Measurements from ENCODE around the gene SPCS3.
"Not testable (repeated sequence)": the region's sequence is repeated elsewhere in the genome, so short reads cannot be mapped to it uniquely, and the experiment has no call there.

SPCS3 gene

DNA sequence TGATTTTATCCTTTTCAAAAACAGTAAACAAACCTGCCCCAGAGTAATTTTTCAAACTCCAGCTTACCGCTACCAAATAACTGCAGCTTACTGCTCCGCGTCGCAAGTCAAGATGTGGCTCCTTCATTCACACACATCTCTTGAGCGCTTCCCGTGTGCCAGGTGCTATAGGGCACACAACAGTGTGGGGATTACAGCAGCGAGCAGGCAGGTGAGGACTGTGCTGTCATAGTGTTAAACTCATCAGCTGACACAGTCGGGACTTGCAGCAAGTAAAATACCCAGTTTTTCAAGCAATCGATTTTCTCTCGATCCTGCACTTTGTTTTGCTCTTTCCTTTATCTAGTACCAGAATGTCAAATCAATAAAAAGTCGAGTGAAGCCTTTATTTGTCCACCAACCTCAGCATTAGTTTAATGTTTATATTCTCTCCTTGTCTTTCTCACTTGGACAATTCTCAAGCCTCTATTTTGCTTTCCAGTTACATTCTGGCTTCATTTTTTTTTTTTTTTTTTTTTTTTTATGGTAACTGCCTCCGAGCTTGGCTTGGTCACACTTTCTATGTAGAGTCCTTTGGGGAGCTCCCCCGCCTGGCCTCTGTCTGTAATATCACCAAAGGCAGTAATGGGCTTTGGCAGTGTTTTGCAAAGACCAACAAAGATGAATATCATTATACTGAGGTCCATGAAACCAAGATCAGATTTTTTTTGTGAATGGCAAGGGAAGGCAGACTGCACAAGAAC lies 42.4 kb upstream of the SPCS3 start:
- TF ChIP-seq EZH2phosphoT487 (IDR thresholded peaks at IDR 0.05; ENCODE audit: borderline replicate concordance, low read length) = no peak
- TF ChIP-seq, protein P1, sequence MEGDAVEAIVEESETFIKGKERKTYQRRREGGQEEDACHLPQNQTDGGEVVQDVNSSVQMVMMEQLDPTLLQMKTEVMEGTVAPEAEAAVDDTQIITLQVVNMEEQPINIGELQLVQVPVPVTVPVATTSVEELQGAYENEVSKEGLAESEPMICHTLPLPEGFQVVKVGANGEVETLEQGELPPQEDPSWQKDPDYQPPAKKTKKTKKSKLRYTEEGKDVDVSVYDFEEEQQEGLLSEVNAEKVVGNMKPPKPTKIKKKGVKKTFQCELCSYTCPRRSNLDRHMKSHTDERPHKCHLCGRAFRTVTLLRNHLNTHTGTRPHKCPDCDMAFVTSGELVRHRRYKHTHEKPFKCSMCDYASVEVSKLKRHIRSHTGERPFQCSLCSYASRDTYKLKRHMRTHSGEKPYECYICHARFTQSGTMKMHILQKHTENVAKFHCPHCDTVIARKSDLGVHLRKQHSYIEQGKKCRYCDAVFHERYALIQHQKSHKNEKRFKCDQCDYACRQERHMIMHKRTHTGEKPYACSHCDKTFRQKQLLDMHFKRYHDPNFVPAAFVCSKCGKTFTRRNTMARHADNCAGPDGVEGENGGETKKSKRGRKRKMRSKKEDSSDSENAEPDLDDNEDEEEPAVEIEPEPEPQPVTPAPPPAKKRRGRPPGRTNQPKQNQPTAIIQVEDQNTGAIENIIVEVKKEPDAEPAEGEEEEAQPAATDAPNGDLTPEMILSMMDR (IDR thresholded peaks at IDR 0.05; ENCODE audit: low read depth, low read length, poor library complexity, severe bottlenecking) = peak; percentile 52
- Histone ChIP-seq H3K27me3 (ENCODE audit: control insufficient read depth, low read length) (no peaks in the 10 kb centered on the region), H3K4me2 (ENCODE audit: low read length) (no peak overlapping the region), H3F3A (ENCODE audit: control insufficient read depth, insufficient read depth) (no peaks in the 10 kb centered on the region), H3K4me1 (ENCODE audit: control insufficient read depth, low read length) (no peaks in the 10 kb centered on the region), H3K79me2 (ENCODE audit: control insufficient read depth, low read length) (no peaks in the 10 kb centered on the region), H3K36me3 (ENCODE audit: control insufficient read depth, low read length) (no peaks in the 10 kb centered on the region), H4K20me1 (ENCODE audit: control insufficient read depth, insufficient read depth, low read depth, low read length) (no peaks in the 10 kb centered on the region), H3K27ac (ENCODE audit: low read depth, low read length) (no peak overlapping the region), H3K4me3 (ENCODE audit: low read length) (no peak overlapping the region), H3K9me3 (ENCODE audit: control insufficient read depth, insufficient read depth, low read length) (no peaks in the 10 kb centered on the region), H3K9me2 (replicated peaks; ENCODE audit: control insufficient read depth, low read length) (no peaks in the 10 kb centered on the region)

DNA sequence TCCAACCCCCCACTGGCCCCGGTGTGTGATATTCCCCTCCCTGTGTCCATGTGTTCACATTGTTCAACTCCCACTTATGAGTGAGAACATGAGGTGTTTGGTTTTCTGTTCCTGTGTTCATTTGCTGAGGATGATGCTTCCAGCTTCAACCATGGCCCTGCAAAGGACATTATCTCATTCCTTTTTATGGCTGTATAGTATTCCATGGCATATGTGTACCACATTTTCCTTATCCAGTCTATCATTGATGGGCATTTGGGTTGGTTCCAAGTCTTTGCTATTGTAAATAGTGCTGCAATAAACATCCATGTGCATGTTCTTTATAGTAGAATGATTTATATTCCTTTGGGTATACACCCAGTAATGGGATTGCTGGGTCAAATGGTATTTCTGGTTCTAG lies 40.2 kb upstream of the SPCS3 start:
- H3K4me2 ChIP-seq (ENCODE audit: low read length); H3K4me3 ChIP-seq (ENCODE audit: low read length); H3K27me3 ChIP-seq (ENCODE audit: control insufficient read depth, low read length); H3K9me2 ChIP-seq (replicated peaks; ENCODE audit: control insufficient read depth, low read length); H3K4me1 ChIP-seq (ENCODE audit: control insufficient read depth, low read length); H4K20me1 ChIP-seq (ENCODE audit: control insufficient read depth, insufficient read depth, low read depth, low read length); H3K9me3 ChIP-seq (ENCODE audit: control insufficient read depth, insufficient read depth, low read length); H3K36me3 ChIP-seq (ENCODE audit: control insufficient read depth, low read length); H3F3A ChIP-seq (ENCODE audit: control insufficient read depth, insufficient read depth); H3K27ac ChIP-seq (ENCODE audit: low read depth, low read length); H3K79me2 ChIP-seq (ENCODE audit: control insufficient read depth, low read length): not testable (repeated sequence)

DNA sequence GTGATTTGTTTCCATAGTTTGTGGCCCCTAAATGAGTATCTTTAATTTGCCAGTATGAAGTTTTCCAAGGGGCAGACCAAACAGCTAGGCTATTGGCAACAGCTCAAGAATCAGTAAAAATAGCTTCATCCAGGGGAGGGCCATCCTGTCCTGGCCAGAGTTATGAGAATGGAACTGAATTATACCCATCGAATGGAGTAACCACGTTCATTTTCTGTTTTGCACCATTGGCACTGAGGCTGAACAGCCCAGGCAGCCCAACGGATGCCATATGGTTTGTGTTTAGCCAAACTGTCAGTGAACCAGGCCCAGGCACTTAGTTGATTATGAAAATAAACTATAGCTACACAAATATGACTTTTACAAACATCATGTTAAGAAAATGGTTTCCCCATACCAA lies 33.0 kb upstream of the SPCS3 start:
- no peaks in the 10 kb centered on the region for H4K20me1 ChIP-seq (ENCODE audit: control insufficient read depth, insufficient read depth, low read depth, low read length)
- H3F3A ChIP-seq (ENCODE audit: control insufficient read depth, insufficient read depth) = no peaks in the 10 kb centered on the region
- no peaks in the 10 kb centered on the region for H3K27me3 ChIP-seq (ENCODE audit: control insufficient read depth, low read length)
- H3K27ac ChIP-seq (ENCODE audit: low read depth, low read length) = no peak overlapping the region
- H3K79me2 ChIP-seq (ENCODE audit: control insufficient read depth, low read length) = no peaks in the 10 kb centered on the region
- no peaks in the 10 kb centered on the region for H3K9me3 ChIP-seq (ENCODE audit: control insufficient read depth, insufficient read depth, low read length)
- H3K4me3 ChIP-seq (ENCODE audit: low read length) = no peak overlapping the region
- TF ChIP-seq, protein P1 (IDR thresholded peaks at IDR 0.05; ENCODE audit: low read depth, low read length, poor library complexity, severe bottlenecking) = no peak
- no peak for TF ChIP-seq EZH2phosphoT487 (IDR thresholded peaks at IDR 0.05; ENCODE audit: borderline replicate concordance, low read length)
- no peaks in the 10 kb centered on the region for H3K9me2 ChIP-seq (replicated peaks; ENCODE audit: control insufficient read depth, low read length)
- H3K4me1 ChIP-seq (ENCODE audit: control insufficient read depth, low read length) = 0 out of 2 replicates have a peak, but pooled peaks cover 3% of the 10 kb centered on the region
- H3K4me2 ChIP-seq (ENCODE audit: low read length) = no peak overlapping the region
- H3K36me3 ChIP-seq (ENCODE audit: control insufficient read depth, low read length) = no peaks in the 10 kb centered on the region

DNA sequence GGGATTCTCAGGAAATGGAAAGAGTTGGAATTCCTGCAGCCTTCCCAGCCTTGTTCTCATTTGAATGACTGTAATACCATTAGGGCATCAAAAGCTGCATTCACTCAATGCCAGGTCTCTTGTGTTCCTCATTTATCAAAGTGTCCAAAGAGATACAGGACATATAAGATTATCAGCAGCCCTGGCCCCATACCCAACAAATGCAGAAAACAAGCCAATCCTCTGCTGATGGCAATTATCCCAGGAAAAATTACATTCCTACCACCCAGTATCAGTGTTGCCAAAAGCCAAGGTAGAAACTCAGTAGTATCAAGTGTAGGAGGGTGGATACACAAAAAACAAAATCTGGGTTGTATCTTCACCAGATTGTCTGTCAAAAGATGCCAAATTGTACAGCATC lies 32.2 kb upstream of the SPCS3 start:
- H3K9me3 ChIP-seq (ENCODE audit: control insufficient read depth, insufficient read depth, low read length) = no peaks in the 10 kb centered on the region
- no peaks in the 10 kb centered on the region for H3K79me2 ChIP-seq (ENCODE audit: control insufficient read depth, low read length)
- no peaks in the 10 kb centered on the region for H4K20me1 ChIP-seq (ENCODE audit: control insufficient read depth, insufficient read depth, low read depth, low read length)
- no peak overlapping the region for H3K4me2 ChIP-seq (ENCODE audit: low read length)
- no peak overlapping the region for H3K27ac ChIP-seq (ENCODE audit: low read depth, low read length)
- no peaks in the 10 kb centered on the region for H3K9me2 ChIP-seq (replicated peaks; ENCODE audit: control insufficient read depth, low read length)
- H3K4me1 ChIP-seq (ENCODE audit: control insufficient read depth, low read length) = 0 out of 2 replicates have a peak, but pooled peaks cover 3% of the 10 kb centered on the region
- no peaks in the 10 kb centered on the region for H3K36me3 ChIP-seq (ENCODE audit: control insufficient read depth, low read length)
- no peaks in the 10 kb centered on the region for H3K27me3 ChIP-seq (ENCODE audit: control insufficient read depth, low read length)
- H3K4me3 ChIP-seq (ENCODE audit: low read length) = no peak overlapping the region
- TF ChIP-seq, protein P1 (IDR thresholded peaks at IDR 0.05; ENCODE audit: low read depth, low read length, poor library complexity, severe bottlenecking) = no peak
- TF ChIP-seq EZH2phosphoT487 (IDR thresholded peaks at IDR 0.05; ENCODE audit: borderline replicate concordance, low read length) = no peak
- no peaks in the 10 kb centered on the region for H3F3A ChIP-seq (ENCODE audit: control insufficient read depth, insufficient read depth)

Data from DOHH2 (cell line).